Measurements from ENCODE around the gene GYS1.
"Not testable (repeated sequence)": the region's sequence is repeated elsewhere in the genome, so short reads cannot be mapped to it uniquely, and the experiment has no call there.

Gene GYS1

GRCh38 chr19:48933382-48933932 lies 59.7 kb downstream of the GYS1 start, which contains the start of gene DHDH:
Gene DHDH (plus strand): TSS chr19:48933699. CDS start chr19:48933722, 23 bp downstream.
- peak; percentile 85 for DNase-seq

GRCh38 chr19:48928164-48929025 lies 64.7 kb downstream of the GYS1 start:
- no peak for DNase-seq

- DNase-seq, result not testable (repeated sequence)
Measured at GRCh38 chr19:48927692-48928091, 65.4 kb downstream of the GYS1 start.

- no peak for DNase-seq
Measured at GRCh38 chr19:48926909-48927308, 66.2 kb downstream of the GYS1 start.

- DNase-seq, result not testable (repeated sequence)
Measured at GRCh38 chr19:48925890-48926289, 67.2 kb downstream of the GYS1 start.

- DNase-seq, result no peak
Measured at GRCh38 chr19:48925240-48925843, 67.8 kb downstream of the GYS1 start.

GRCh38 chr19:48922548-48923490 lies 70.3 kb downstream of the GYS1 start:
- no peak for DNase-seq

- no peak for DNase-seq
Measured at GRCh38 chr19:48921721-48922500, 71.2 kb downstream of the GYS1 start.

GRCh38 chr19:48920949-48921348 lies 72.2 kb downstream of the GYS1 start:
- no peak for DNase-seq

- DNase-seq, result not testable (repeated sequence)
Measured at GRCh38 chr19:48919271-48919670, 73.8 kb downstream of the GYS1 start.

- no peak for DNase-seq
Measured at GRCh38 chr19:48918801-48919247, 74.3 kb downstream of the GYS1 start.
